ENCODE measurements around the gene WNK4.

WNK4 gene

DNA sequence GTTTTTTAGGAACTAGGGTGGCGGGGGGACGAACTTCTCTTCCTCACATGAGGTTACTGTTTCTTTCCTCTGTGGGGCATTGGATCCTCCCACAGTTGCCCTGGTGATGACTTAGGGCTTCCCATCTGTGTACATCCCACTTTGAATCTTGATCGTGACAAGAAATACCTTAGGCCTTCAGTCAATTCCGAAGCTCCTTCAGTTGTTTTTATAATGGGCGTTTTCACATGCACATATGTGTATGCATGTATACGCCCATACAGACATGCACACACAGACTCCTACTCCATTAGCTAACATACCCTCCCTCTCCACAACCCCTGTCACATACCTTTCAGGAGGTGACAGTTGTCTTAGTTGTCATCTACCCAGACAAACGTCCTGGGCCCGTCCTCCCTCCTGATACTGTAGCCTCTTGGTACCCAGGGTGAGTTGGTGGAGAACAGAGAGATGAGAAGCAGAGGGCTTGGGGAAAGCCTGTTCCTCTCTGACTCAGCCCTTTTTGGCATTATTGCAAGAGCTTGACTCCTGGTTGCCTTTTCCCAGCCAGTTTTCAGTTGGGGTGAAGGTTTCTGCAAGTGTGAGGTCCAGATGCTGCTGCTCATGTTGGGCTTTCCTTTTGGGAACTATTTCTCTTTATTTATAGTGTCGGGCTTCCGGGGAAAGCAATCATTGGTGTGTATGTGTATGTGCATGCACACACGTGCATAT is 61.7 kb downstream of the WNK4 start:
- no peak for DNase-seq

DNA sequence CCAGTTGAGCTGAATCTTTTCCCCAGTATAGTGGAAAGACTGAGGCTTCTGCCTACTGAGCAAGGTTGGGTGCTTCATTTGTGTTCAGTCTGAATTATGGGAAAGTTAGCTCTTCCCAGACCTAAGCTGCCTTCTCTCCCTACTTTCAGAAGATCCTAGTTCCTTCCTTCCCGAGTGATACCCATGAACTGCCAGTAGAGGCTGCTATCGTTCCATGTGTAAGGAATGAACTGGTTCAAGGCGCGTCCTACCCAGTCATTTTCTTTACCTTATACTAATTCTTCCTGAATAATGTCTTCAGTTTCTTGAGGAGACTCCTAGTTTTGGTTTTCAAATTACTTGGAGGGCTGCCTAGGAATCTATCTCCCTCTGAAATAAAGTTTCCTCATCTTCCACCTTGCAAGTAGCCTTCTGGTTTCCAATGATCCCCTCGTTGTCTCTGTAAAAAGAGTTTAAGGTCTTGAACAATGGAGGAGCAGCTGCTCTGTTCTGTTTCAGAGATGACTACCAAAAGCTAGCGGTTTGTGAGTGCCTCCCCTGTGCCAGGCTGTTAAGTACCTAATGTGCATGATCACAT is 63.0 kb downstream of the WNK4 start:
- DNase-seq = no peak

DNA sequence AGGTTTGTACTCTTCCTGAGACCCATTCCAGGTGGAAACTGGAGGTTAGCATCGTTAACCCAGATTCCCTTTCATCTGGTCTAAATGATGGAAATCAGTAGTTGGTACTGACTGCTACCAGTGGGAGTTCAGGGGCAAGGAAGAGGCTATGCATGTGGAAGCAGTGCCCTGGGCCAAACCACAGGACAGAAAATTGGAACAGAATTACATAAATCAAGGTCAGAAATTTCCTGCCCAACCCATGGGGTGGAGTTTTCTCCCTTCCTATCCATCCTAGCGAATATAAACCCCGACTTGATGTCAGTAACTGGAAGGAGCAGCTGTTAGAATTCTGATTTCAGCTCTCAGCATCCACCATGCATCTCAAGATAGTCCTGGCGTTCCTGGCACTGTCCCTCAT is 63.9 kb downstream of the WNK4 start, which contains the start of gene AOC2:
AOC2 (plus strand) TSS at position 310 of the 400 bp plus-strand sequence; CDS start at position 357, 47 bp downstream.
- DNase-seq = no peak

DNA sequence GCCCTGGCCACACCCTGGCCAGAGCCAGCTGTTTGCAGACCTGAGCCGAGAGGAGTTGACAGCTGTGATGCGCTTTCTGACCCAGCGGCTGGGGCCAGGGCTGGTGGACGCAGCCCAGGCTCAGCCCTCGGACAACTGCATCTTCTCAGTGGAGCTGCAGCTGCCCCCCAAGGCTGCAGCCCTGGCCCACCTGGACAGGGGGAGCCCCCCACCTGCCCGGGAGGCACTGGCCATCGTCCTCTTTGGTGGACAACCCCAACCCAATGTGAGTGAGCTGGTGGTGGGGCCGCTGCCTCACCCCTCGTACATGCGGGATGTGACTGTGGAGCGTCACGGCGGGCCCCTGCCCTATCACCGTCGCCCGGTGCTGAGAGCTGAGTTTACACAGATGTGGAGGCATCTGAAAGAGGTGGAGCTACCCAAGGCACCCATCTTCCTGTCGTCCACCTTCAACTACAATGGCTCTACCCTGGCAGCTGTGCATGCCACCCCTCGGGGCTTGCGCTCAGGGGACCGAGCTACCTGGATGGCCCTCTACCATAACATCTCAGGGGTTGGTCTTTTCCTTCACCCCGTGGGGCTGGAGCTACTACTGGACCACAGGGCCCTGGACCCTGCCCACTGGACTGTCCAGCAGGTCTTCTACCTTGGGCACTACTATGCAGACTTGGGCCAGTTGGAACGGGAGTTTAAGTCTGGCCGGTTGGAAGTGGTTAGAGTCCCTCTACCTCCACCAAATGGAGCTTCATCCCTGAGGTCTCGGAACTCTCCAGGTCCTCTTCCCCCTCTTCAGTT is 64.5 kb downstream of the WNK4 start:
- no peak for DNase-seq

DNA sequence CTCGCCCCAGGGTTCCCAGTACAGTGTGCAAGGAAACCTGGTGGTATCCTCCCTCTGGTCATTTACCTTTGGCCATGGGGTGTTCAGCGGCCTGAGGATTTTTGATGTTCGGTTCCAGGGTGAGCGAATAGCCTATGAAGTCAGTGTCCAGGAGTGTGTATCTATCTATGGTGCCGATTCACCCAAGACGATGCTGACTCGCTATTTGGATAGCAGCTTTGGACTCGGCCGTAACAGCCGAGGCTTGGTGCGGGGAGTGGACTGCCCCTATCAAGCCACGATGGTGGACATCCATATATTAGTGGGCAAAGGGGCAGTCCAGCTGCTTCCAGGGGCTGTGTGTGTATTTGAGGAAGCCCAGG is 65.1 kb downstream of the WNK4 start:
- DNase-seq = no peak

DNA sequence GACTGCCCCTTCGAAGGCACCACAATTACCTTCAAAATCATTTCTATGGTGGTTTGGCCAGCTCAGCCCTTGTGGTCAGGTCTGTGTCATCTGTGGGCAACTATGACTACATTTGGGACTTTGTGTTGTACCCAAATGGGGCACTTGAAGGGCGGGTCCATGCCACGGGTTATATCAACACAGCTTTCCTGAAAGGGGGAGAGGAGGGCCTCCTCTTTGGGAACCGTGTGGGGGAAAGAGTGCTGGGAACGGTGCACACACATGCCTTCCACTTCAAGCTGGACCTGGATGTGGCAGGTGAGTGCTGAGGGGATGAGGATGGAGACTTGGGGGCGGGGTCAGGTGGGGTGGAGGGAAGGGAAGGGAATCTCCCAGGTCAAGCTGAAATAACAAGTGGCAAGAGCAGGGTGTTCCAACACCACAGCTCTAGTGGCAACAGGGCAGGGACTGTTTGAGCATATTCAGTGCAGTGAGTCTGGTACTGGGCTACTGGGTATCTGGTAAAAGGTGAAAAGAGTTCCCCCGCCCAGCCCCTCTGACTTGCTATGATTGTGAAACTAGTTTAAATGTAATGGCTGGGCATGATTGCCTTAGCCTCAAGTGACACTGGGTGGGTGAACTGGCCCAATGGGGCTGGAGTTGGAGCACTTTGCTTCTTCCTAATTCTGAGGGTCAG is 65.6 kb downstream of the WNK4 start:
- DNase-seq = peak; percentile 73
